Aortic smooth muscle cell (primary cell): ENCODE measurements around the gene ERCC2. TPM values are rescaled to one million over a fixed set of nuclear protein-coding genes. Genes with fewer than 3 reads are reported as not detected.

ENCODE experiments used
- total RNA-seq: library from RNA; depleted of rRNA; stranded (reverse); fragments of >200 nt; gene quantifications from 2 replicates; pipeline ENCODE4 v1.2.3, GENCODE V29; 2014

ERCC2 gene
- total RNA-seq = 9.1 and 14.4 TPM in 2 replicates

DNA sequence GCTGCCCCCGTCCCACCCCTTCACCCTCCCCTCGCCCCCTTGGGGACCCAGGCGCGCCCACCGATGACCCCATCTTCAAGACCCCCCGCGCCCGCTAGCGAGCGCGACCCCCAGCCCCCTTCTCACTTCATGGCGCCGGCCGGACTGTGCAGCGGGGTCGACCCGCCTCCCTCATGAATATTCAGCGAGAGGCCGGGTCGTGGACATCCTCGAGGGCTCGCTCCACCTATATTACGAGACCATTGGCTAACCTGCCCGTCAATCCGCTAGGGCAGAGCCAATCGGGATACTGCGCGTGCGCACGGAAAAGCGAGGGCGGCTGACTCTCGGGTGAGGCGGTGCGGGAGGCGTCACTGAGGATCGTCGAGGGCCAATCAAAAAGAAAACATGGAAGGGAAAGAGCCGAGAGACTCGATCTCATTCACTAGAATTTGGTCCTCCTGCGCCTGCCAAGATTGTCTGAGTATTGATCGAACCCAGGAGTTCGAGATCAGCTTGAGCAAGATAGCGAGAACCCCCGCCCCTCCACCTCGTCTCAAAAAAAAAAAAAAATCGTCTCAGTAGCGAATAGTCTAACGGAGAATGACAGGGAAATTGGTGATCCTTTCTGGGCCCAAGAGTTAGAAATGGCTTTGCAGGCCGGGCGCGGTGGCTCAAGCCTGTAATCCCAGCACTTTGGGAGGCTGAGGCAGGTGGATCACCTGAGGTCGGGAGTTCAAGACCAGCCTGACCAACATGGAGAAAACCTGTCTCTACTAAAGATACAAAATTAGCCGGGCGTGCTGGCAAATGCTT is at the start of gene ERCC2:
TSS of gene ERCC2 (minus strand) at position 164 of the 795 bp plus-strand sequence. CDS start at position 131, 33 bp downstream.

DNA sequence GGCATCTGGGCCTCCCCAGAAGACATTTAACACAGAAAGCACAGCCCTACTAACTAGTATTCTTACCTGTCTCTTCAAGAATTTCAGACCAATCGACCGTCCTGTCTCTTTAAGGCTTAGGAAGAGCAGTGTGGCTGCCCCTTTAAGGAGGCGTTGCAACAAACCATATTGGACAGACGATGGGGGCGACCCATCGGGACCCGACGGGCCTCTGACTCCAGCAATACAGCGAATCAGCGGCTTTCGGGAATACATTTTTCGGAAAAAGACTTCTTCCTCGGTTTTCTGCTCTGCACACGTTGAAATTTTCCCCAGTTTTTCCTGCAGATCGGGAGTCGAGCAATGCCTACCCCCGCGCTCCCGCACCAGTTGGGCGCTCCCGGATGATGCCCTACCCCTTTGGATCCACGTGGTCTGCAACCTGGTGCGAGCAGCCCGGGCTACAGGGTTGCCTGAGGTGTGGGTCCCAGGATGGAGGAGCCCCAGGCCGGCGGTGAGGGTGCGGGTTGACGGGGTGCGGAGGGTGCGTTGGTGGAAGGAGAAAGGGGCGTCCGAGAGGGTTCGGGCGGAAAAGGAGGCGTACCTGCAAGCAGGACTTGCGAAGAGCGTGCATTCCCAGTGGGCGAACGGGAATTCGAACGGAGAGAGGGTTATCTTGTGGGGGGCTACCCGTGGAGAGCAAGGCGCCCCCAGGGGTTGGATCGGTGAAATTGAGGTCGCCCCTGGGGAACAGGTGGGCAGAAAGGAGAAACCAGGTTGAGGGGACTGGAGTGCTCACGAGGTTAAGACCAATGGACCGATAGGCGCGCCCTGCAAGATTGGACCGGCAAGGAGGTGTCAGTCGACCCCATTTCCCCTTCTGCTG is 36.1 kb upstream of the ERCC2 start, which contains the start of gene POLR1G:
TSS of gene POLR1G (plus strand) at position 419 of the 865 bp plus-strand sequence. CDS start at position 472, 53 bp downstream.

DNA sequence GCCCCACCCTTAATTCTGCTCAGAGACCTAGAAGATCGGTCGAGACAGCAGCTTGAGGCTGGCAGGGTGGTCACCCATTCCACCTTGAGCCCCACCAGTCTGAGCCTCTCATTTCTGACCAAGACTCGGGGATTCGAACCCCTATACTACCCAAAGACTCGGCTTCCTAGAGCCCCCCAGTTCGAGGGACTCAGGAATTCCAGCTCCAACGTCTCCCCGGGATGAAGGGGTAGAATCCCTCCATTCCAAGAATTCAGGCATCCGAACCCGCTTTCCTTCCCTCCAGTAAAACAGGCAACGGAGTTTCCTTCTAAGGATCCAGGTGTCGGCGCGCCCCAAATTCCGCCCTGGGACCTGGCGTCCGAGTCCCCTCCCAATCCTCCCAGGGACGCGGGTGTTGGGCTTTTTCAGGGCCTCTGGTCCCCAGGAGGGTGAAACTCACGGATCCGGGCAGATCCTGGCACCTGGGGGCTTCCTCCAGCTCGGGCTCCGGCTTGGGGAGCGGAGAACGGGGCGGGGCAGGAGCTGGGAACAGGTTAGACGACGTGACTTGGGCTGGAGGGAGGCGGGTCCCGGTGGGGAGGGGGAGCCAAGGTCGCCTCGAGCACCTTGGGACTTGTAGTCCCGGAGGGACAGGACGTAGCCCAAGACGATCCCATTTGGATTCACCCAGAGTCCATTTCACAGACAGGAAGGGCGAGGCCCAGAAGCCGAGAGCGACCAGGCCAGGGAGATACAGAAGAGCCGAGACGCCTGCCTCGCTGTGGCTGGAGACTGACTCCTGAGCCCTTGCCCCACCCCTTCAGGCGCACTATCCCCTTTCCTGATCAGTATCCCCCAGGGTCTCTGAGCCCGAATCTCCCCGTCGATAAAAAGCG is 34.4 kb upstream of the ERCC2 start, which contains the start of gene PPP1R13L:
TSS of gene PPP1R13L (minus strand) at position 513 of the 878 bp plus-strand sequence. CDS start 6,751 bp downstream, outside the sequence.

DNA sequence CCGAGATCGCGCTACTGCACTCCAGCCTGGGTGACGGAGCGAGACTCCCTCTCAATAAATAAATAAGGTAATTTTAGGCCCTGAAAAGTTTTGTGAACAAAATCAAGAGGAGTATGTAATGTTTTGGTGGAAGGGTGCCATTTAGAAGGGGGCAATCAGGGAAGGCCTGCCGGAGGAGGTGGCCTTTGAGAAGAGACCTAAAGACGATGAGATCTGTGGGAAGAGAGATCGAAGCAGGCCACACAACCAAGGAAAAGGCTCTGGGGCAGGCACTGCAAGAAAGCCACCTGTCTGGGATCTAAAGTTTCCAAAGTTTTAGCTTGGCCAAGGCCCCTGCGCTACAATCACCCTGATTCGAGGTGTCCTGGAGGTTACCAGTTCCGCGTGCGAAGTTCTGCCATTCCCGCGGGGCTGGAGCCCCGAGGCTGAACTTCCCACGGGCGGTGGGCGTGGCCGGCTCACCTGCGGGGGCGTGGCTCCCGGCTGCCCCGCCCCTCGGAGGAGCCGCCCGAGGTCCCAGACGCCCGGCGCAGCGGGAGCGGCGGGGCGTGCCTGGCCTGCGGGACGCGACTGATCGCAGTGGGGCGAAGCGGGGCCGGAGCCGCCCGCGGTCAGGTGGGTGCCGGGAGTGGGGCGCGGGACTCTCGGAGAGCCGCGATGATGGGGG is 30.0 kb downstream of the ERCC2 start, which contains the start of gene KLC3:
TSS of gene KLC3 (plus strand) at position 519 of the 667 bp plus-strand sequence. CDS start 4,792 bp downstream, outside the sequence.

DNA sequence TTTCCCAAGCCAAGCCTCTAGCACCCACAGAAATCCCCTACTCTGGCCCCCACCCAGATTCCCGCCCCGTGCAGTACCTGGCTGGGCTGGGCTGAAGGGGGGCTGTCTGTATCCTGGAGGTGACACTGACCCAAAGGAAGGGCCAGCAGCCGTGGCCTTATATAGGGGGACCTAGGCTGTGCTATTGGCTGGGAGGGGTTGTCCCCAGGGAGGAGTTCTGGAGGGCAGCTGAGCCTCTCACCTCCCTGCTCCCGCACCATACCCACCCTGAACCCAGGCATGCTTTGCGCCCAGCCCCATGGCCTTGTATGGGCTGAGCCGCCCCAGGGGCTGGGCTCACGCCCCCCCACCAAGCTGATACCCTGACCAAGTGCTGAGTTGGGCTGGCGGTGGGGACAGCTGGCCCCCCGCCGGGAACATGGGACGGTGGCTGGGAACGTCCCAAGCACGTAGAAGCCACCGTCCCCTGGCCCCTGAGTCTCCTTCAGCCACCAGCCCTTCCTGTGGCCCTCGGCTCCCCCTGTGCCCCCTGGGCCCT is 47.6 kb downstream of the ERCC2 start, which contains the start of gene CKM:
TSS of gene CKM (minus strand) at position 132 of the 538 bp plus-strand sequence. CDS start 3,162 bp downstream, outside the sequence.

Other genes starting within 250 kb of the ERCC2 start
- gene NKPD1, start 209.6 kb downstream of the ERCC2 start, total RNA-seq = 0.06 and 0.26 TPM in 2 replicates
- gene TRAPPC6A, start 192.3 kb downstream of the ERCC2 start, total RNA-seq = 6.5 and 7.5 TPM in 2 replicates
- 2.8 and 3.5 TPM in 2 replicates for gene BLOC1S3, start 191.8 kb downstream of the ERCC2 start, total RNA-seq
- not detected in 2 replicates for gene EXOC3L2, start 125.2 kb downstream of the ERCC2 start, total RNA-seq
- 9.5 and 18.3 TPM in 2 replicates for gene MARK4, start 119.3 kb downstream of the ERCC2 start, total RNA-seq
- gene CKM, start 47.7 kb downstream of the ERCC2 start, total RNA-seq = 0.06 TPM in 1 of 2 replicates, not detected in the other
- gene KLC3, start 29.8 kb downstream of the ERCC2 start, total RNA-seq = not detected in 2 replicates
- 0.53 and 2.9 TPM in 2 replicates for gene PPP1R13L, start 34.5 kb upstream of the ERCC2 start, total RNA-seq
- gene POLR1G, start 36.1 kb upstream of the ERCC2 start, total RNA-seq = 4.1 and 6.9 TPM in 2 replicates
- gene ERCC1, start 53.3 kb upstream of the ERCC2 start, total RNA-seq = 113 and 133 TPM in 2 replicates
- gene FOSB, start 97.4 kb upstream of the ERCC2 start, total RNA-seq = 0.40 and 0.44 TPM in 2 replicates
- 4.4 and 6.5 TPM in 2 replicates for gene RTN2, start 126.5 kb upstream of the ERCC2 start, total RNA-seq
- 1.7 and 2.1 TPM in 2 replicates for gene PPM1N, start 127.9 kb upstream of the ERCC2 start, total RNA-seq
- gene VASP, start 136.9 kb upstream of the ERCC2 start, total RNA-seq = 53.3 and 61.2 TPM in 2 replicates
- gene OPA3, start 214.2 kb upstream of the ERCC2 start, total RNA-seq = 4.4 TPM in 2 replicates
- 0.40 and 0.99 TPM in 2 replicates for gene GPR4, start 231.6 kb upstream of the ERCC2 start, total RNA-seq